SK-N-SH treated with all-trans-retinoic acid at 6 μM for 48 hours (cell line): ENCODE data around the gene SUPV3L1.

Source experiments
- ARNTL ChIP-seq: fragments of 450-650 bp; formaldehyde crosslinking; IDR thresholded peaks from 2 replicates; pipeline ENCODE4 v1.5.0; 2020; ENCODE audit warnings: low read depth, mild to moderate bottlenecking, moderate library complexity, borderline replicate concordance
- CSDC2 ChIP-seq: fragments of 250-450 bp; sonication (Bioruptor Pico); IDR thresholded peaks from 2 replicates; pipeline ENCODE4 v1.5.0; 2020; ENCODE audit warnings: mild to moderate bottlenecking, moderate library complexity
- ESRRG ChIP-seq: fragments of 250-450 bp; sonication (Bioruptor Pico); IDR thresholded peaks from 2 replicates; pipeline ENCODE4 v1.6.1; 2021; ENCODE audit warnings: mild to moderate bottlenecking
- GLIS3 ChIP-seq: fragments of 250-450 bp; sonication (Bioruptor Pico); IDR thresholded peaks from 2 replicates; pipeline ENCODE4 v1.5.0; 2020; ENCODE audit warnings: mild to moderate bottlenecking, moderate library complexity
- OSR1 ChIP-seq: fragments of 250-450 bp; sonication (Bioruptor Pico); IDR thresholded peaks from 2 replicates; pipeline ENCODE4 v1.8.0; 2022; ENCODE audit warnings: moderate library complexity, mild to moderate bottlenecking, inconsistent platforms
- PPARA ChIP-seq: fragments of 250-450 bp; sonication (Bioruptor Pico); IDR thresholded peaks from 2 replicates; pipeline ENCODE4 v1.5.0; 2020; ENCODE audit warnings: mild to moderate bottlenecking, borderline replicate concordance
- SNAI2 ChIP-seq: fragments of 250-450 bp; sonication (Bioruptor Pico); IDR thresholded peaks from 2 replicates; pipeline ENCODE4 v1.5.0; 2020; ENCODE audit warnings: mild to moderate bottlenecking, moderate library complexity
- ZFP30 ChIP-seq: fragments of 450-650 bp; formaldehyde crosslinking; IDR thresholded peaks from 2 replicates; pipeline ENCODE4 v1.5.0; 2022; ENCODE audit warnings: mild to moderate bottlenecking, moderate library complexity
- TF ChIP-seq, protein P1 (sequence below): fragments of 250-450 bp; sonication (Bioruptor Pico); IDR thresholded peaks from 2 replicates; pipeline ENCODE4 v1.5.1; 2020; ENCODE audit warnings: low read depth, mild to moderate bottlenecking, moderate library complexity
- TF ChIP-seq, protein P2 (sequence below): fragments of 250-450 bp; sonication (Bioruptor Pico); IDR thresholded peaks from 2 replicates; pipeline ENCODE4 v1.8.0; 2020; ENCODE audit warnings: mild to moderate bottlenecking, moderate library complexity, borderline replicate concordance

DNA sequence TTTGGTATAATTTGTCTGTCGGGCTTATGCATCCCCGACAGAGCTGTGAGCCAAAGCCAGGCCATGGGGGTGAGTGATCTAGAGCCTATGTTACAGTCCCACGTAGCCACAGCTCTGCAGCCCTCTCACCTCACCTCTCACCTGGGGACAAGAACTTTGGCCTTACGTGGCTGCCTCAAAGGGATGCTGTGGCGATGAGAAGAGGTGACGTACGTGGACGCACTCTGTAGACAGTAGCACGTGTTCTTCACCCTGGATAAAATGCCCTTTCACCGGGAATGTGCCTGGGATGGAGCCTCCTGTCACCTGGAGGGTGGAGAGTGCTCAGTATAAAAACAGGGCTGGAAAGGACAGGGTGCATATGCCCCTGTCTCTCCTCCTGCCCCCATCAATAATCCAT lies 45.6 kb downstream of the SUPV3L1 start:
- TF ChIP-seq, protein P1, sequence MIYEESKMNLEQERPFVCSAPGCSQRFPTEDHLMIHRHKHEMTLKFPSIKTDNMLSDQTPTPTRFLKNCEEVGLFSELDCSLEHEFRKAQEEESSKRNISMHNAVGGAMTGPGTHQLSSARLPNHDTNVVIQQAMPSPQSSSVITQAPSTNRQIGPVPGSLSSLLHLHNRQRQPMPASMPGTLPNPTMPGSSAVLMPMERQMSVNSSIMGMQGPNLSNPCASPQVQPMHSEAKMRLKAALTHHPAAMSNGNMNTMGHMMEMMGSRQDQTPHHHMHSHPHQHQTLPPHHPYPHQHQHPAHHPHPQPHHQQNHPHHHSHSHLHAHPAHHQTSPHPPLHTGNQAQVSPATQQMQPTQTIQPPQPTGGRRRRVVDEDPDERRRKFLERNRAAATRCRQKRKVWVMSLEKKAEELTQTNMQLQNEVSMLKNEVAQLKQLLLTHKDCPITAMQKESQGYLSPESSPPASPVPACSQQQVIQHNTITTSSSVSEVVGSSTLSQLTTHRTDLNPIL (CRISPR knock-in tag), result no peak
- TF ChIP-seq CSDC2 (CRISPR knock-in tag) (no peak), ARNTL (CRISPR knock-in tag) (no peak), GLIS3 (CRISPR knock-in tag) (no peak), PPARA (no peak), ESRRG (CRISPR knock-in tag) (no peak), SNAI2 (CRISPR knock-in tag) (no peak), ZFP30 (CRISPR knock-in tag) (no peak), OSR1 (no peak)
- TF ChIP-seq, protein P2, sequence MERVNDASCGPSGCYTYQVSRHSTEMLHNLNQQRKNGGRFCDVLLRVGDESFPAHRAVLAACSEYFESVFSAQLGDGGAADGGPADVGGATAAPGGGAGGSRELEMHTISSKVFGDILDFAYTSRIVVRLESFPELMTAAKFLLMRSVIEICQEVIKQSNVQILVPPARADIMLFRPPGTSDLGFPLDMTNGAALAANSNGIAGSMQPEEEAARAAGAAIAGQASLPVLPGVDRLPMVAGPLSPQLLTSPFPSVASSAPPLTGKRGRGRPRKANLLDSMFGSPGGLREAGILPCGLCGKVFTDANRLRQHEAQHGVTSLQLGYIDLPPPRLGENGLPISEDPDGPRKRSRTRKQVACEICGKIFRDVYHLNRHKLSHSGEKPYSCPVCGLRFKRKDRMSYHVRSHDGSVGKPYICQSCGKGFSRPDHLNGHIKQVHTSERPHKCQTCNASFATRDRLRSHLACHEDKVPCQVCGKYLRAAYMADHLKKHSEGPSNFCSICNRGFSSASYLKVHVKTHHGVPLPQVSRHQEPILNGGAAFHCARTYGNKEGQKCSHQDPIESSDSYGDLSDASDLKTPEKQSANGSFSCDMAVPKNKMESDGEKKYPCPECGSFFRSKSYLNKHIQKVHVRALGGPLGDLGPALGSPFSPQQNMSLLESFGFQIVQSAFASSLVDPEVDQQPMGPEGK (CRISPR knock-in tag), result no peak
